ENCODE results near the gene UGT1A9.

GRCh38 chr2:233791151-233791882 lies 119.6 kb downstream of the UGT1A9 start:
- TF ChIP-seq POLR2AphosphoS5 (IDR thresholded peaks at IDR 0.05) (no peak), POLR2A (IDR thresholded peaks at IDR 0.05) (no peak), CTCF (IDR thresholded peaks at IDR 0.05) (no peak)

Measured in gastroesophageal sphincter (tissue), 3 donors.